Colonic mucosa (tissue), 4 donors: Measurements from ENCODE around the gene PCDHGA4. TPM values are rescaled to one million over a fixed set of nuclear protein-coding genes. Genes with fewer than 3 reads are reported as not detected.
"Not testable (repeated sequence)": the region's sequence is repeated elsewhere in the genome, so short reads cannot be mapped to it uniquely, and the experiment has no call there.

Experiments
- DNase-seq: peaks from one replicate; pipeline ENCODE4 v3.0.0-alpha.2; 2020
- H3K27ac ChIP-seq: fragments of 200-600 bp; one replicate; pipeline ENCODE4 v1.8.0; 2021
- H3K27me3 ChIP-seq: fragments of 200-600 bp; one replicate; pipeline ENCODE4 v1.8.0; 2021
- H3K36me3 ChIP-seq: fragments of 200-600 bp; one replicate; pipeline ENCODE4 v1.8.0; 2021
- H3K4me1 ChIP-seq: fragments of 200-600 bp; one replicate; pipeline ENCODE4 v1.8.0; 2021; ENCODE audit warnings: mild to moderate bottlenecking
- H3K4me3 ChIP-seq: fragments of 200-600 bp; one replicate; pipeline ENCODE4 v1.8.0; 2021
- H3K9ac ChIP-seq, 2 donors: one replicate each; pipeline ENCODE4 v1.7.0; 2013; ENCODE audit warnings: control low read depth in 2 of 2, low read depth in 2 of 2, low read length in 2 of 2
- H3K9me3 ChIP-seq: fragments of 200-600 bp; one replicate; pipeline ENCODE4 v1.8.0; 2021
- intact Hi-C: fragments of 100-400 bp; cut with DNase I; formaldehyde crosslinking; loops from one replicate; pipeline ENCODE4 v1.14.1; 2022
- total RNA-seq, 2 donors: library from RNA; stranded (reverse); fragmentation: NEBNext Ultra II Directional in 1 of 2; extraction: Animal tissue kit (Norgen Biotek cat#: 25700) in 1 of 2; gene quantifications; one replicate each; pipeline ENCODE4 v1.2.1, GENCODE V29; 2021
- TF ChIP-seq, protein P1 (sequence below): fragments of 200-600 bp; IDR thresholded peaks from one replicate; pipeline ENCODE4 v1.8.0; 2022; ENCODE audit warnings: antibody characterized with exemption, mild to moderate bottlenecking
- donor health status: healthy.
- donor health status: DM: no; HTN: no; CAD: no.
- donor health status: DM: no; HTN: no; CAD: no.

Gene PCDHGA4
- total RNA-seq, 2 donors from 2014 or later, result 0.20 to 1.4 TPM

DNA sequence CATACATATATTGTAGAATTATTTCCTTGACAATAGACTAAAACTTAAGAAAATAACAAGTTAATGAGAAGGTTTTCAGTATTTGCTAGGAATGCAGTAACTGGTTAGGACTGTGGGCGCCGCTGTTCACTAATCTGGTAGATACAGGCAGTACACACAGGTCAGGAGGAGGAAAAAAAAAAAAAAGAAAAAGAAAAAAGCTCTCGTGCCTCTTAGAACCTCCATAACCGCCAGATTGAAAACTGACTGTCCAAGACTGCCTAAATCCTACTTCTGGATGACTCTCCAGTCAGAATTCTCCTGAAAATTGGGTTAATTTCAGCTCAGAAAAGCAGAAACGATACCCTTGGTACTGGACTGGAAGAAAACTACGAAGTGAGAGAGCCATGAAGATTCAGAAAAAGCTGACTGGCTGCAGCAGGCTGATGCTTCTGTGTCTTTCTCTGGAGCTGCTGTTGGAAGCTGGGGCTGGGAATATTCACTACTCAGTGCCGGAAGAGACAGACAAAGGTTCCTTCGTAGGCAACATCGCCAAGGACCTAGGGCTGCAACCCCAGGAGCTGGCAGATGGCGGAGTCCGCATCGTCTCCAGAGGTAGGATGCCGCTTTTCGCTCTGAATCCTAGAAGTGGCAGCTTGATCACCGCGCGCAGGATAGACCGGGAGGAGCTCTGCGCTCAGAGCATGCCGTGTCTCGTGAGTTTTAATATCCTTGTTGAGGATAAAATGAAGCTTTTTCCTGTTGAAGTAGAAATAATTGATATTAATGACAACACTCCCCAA, 24.3 kb upstream of the PCDHGA4 start, which contains the start of gene PCDHGA1:
Gene PCDHGA1, plus strand, starts transcription at position 216 of the 782 bp plus-strand sequence.
- DNase-seq, result no peak

GRCh38 chr5:141332571-141332970, 22.2 kb upstream of the PCDHGA4 start:
- H3K4me3 ChIP-seq, H3K36me3 ChIP-seq, H3K9me3 ChIP-seq, intact Hi-C loops, H3K9ac ChIP-seq, H3K27ac ChIP-seq, DNase-seq, H3K27me3 ChIP-seq, H3K4me1 ChIP-seq: not testable (repeated sequence)

More for the DNA sequence above, 24.3 kb upstream of the PCDHGA4 start, which contains the start of gene PCDHGA1:
- Histone ChIP-seq H3K4me3 (no peak within 1 kb of the TSS), H3K27ac (no peak within 1 kb of the TSS), H3K9ac (no peak within 1 kb of the TSS), H3K9me3 (no peaks in the 10 kb centered on the region), H3K36me3 (no peaks in the 10 kb centered on the region), H3K4me1 (no peaks in the 10 kb centered on the region), H3K27me3 (no peaks in the 10 kb centered on the region)
- TF ChIP-seq, protein P1, sequence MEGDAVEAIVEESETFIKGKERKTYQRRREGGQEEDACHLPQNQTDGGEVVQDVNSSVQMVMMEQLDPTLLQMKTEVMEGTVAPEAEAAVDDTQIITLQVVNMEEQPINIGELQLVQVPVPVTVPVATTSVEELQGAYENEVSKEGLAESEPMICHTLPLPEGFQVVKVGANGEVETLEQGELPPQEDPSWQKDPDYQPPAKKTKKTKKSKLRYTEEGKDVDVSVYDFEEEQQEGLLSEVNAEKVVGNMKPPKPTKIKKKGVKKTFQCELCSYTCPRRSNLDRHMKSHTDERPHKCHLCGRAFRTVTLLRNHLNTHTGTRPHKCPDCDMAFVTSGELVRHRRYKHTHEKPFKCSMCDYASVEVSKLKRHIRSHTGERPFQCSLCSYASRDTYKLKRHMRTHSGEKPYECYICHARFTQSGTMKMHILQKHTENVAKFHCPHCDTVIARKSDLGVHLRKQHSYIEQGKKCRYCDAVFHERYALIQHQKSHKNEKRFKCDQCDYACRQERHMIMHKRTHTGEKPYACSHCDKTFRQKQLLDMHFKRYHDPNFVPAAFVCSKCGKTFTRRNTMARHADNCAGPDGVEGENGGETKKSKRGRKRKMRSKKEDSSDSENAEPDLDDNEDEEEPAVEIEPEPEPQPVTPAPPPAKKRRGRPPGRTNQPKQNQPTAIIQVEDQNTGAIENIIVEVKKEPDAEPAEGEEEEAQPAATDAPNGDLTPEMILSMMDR, result no peak
- intact Hi-C loops, result no loop called here

DNA sequence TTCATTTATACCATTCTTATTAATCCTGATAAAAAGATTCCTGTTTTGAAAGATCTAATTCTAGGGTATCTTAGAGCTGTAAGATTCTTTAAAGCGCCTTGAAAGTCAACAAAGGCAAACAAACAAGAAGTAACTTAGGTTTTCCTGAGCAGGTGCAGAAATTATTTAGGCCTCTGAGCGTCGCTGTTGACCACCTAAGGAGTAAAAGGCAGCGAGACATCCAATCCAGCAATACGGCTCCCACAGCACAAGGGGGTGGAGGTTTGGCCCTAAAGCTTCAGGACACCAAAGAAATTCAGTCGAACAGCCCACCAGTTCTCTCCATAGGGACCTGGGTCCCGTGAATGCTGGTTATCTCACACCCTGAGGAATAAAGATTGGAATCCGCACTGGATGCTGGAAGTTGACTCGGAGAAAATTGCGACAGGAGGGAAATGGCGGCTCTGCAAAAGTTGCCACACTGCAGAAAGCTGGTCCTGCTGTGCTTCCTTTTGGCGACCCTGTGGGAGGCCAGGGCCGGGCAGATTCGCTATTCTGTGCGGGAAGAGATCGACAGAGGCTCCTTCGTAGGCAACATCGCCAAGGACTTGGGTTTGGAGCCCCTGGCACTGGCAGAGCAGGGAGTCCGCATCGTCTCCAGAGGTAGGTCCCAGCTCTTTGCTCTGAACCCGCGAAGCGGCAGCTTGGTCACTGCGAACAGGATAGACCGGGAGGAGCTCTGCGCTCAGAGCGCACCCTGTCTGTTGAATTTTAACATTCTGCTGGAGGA, 16.1 kb upstream of the PCDHGA4 start, which contains the start of gene PCDHGA2:
Gene PCDHGA2, plus strand, starts transcription at position 223 of the 769 bp plus-strand sequence.
- Histone ChIP-seq H3K9me3 (no peaks in the 10 kb centered on the region), H3K27ac (no peak within 1 kb of the TSS), H3K9ac (no peak within 1 kb of the TSS), H3K36me3 (no peaks in the 10 kb centered on the region), H3K4me3 (no peak within 1 kb of the TSS), H3K27me3 (no peaks in the 10 kb centered on the region), H3K4me1 (no peaks in the 10 kb centered on the region)
- TF ChIP-seq, protein P1, result no peak
- no peak for DNase-seq
- intact Hi-C loops, result no loop called here

DNA sequence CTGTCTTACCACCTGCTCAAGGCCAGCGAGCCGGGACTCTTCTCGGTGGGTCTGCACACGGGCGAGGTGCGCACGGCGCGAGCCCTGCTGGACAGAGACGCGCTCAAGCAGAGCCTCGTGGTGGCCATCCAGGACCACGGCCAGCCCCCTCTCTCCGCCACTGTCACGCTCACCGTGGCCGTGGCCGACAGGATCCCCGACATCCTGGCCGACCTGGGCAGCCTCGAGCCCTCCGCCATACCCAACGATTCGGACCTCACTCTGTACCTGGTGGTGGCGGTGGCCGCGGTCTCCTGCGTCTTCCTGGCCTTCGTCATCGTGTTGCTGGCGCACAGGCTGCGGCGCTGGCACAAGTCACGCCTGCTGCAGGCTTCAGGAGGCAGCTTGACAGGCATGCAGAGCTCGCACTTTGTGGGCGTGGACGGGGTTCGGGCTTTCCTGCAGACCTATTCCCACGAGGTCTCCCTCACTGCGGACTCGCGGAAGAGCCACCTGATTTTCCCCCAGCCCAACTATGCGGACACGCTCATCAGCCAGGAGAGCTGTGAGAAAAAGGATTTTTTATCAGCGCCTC, 14.0 kb upstream of the PCDHGA4 start:
- H3K27ac ChIP-seq, H3K4me1 ChIP-seq, DNase-seq, H3K9me3 ChIP-seq, H3K36me3 ChIP-seq, H3K4me3 ChIP-seq, intact Hi-C loops, H3K9ac ChIP-seq, H3K27me3 ChIP-seq: not testable (repeated sequence)

DNA sequence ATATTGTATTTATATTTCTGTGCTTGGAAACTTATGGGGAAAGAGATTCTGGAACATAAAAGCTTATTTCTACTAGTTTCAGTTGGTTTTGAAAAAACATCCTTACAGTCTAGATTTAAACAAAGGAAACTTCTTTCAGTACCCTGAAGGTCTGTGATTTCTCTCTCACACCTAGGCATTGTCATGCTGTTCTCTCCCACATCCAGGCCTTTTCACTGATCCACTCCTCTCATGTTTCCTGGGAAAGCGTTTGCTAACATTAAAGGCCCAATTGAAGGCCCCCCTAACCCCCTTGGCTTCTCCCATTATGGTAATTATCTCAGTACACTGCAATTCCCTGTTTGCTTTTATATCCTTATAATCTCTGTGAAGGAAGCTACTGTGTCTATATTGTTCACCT, 12.0 kb upstream of the PCDHGA4 start:
- Histone ChIP-seq H3K4me1 (no peaks in the 10 kb centered on the region), H3K4me3 (no peak overlapping the region), H3K36me3 (no peaks in the 10 kb centered on the region), H3K27me3 (no peaks in the 10 kb centered on the region), H3K27ac (no peak overlapping the region), H3K9me3 (no peaks in the 10 kb centered on the region), H3K9ac (no peak overlapping the region)
- intact Hi-C loops, result no loop called here
- TF ChIP-seq, protein P1, result no peak
- DNase-seq, result no peak

- TF ChIP-seq, protein P1, result no peak
These were observed 11.4 kb upstream of the PCDHGA4 start, which contains the start of gene PCDHGA3 for GRCh38 chr5:141343242-141343952. PCDHGA3 (plus strand) TSS chr5:141343829; CDS start chr5:141344034, 205 bp downstream.

More at GRCh38 chr5:141343242-141343952, 11.4 kb upstream of the PCDHGA4 start, which contains the start of gene PCDHGA3:
- Histone ChIP-seq H3K27ac (no peak within 1 kb of the TSS), H3K9ac (no peak within 1 kb of the TSS), H3K27me3 (no peaks in the 10 kb centered on the region), H3K36me3 (no peaks in the 10 kb centered on the region), H3K9me3 (no peaks in the 10 kb centered on the region), H3K4me1 (no peaks in the 10 kb centered on the region), H3K4me3 (no peak within 1 kb of the TSS)
- no peak for DNase-seq
- intact Hi-C loops, result no loop called here
